A549 (cell line): ENCODE data around the gene C11orf98. TPM values are rescaled to one million over a fixed set of nuclear protein-coding genes. Genes with fewer than 3 reads are reported as not detected.
A peak's percentile ranks its signal among the peaks of the same experiment; 100 is the strongest.

Source experiments
- ATAC-seq, 2 experiments: fragments of 200-7000 bp in 1 of 2; fragments of >200 bp in 1 of 2; cut with Nextera tagmentation in 1 of 2; cut with Tn5 transposase in 1 of 2; 3 replicates each; pipeline versions ENCODE4 v1.8.0 to v1.9.1; 2018 to 2020; ENCODE audit warnings: mild to moderate bottlenecking in 1 of 2, moderate library complexity in 1 of 2
- CTCF ChIA-PET: fragments of 300-600 bp; sonication (Branson Sonifier 250); formaldehyde crosslinking; extraction: SDS; loops from one replicate; lab custom pipeline; 2021; ENCODE audit warnings: antibody characterized with exemption, inconsistent platforms; lab: Yijun Ruan, JAX
- POLR2A ChIA-PET: fragments of 350-600 bp; formaldehyde crosslinking; extraction: SDS; loops from one replicate; lab custom pipeline; 2021; ENCODE audit warnings: antibody characterized with exemption, inconsistent platforms; lab: Yijun Ruan, JAX
- DNase-seq, 2 experiments: peaks; one replicate each; pipeline versions ENCODE4 v3.0.0 to v3.0.0-alpha.2; 2011 to 2016; ENCODE audit warnings: low read depth in 1 of 2, low spot score in 1 of 2
- FAIRE-seq: peaks from 2 replicates; lab custom pipeline; 2011; peaks lifted over from hg19 to GRCh38; lab: Jason Lieb, UNC
- H3K27ac ChIP-seq, 2 experiments: fragments of >200 bp; sonication (Bioruptor Twin); formaldehyde crosslinking; 3 replicates each; pipeline ENCODE4 v1.5.1; 2016 to 2017
- H3K4me1 ChIP-seq: fragments of >200 bp; sonication (Bioruptor Twin); formaldehyde crosslinking; 3 replicates; pipeline ENCODE4 v1.6.1; 2016
- H3K4me2 ChIP-seq: fragments of >200 bp; sonication (Bioruptor Twin); formaldehyde crosslinking; 3 replicates; pipeline ENCODE4 v1.6.1; 2016
- H3K4me3 ChIP-seq: fragments of >200 bp; sonication (Bioruptor Twin); formaldehyde crosslinking; 3 replicates; pipeline ENCODE4 v1.5.1; 2016
- H3K9me3 ChIP-seq: fragments of >200 bp; sonication (Bioruptor Twin); formaldehyde crosslinking; 3 replicates; pipeline ENCODE4 v1.6.1; 2016
- BHLHE40 ChIP-seq: IDR thresholded peaks from 2 replicates; pipeline ENCODE4 v1.6.1; 2012; ENCODE audit warnings: low read depth, low read length, inconsistent platforms
- CBX8 ChIP-seq: fragments of 200-600 bp; sonication (generic); IDR thresholded peaks from 2 replicates; pipeline ENCODE4 v1.6.1; 2016
- CHD2 ChIP-seq: fragments of 150-350 bp; IDR thresholded peaks from 2 replicates; pipeline ENCODE4 v1.6.1; 2014; ENCODE audit warnings: low read length; ENCODE audit not compliant: partially characterized antibody
- CTCF ChIP-seq: fragments of >200 bp; sonication (Bioruptor Twin); formaldehyde crosslinking; IDR thresholded peaks from 3 replicates; pipeline ENCODE4 v1.5.1; 2016
- EHF ChIP-seq: fragments of 250-450 bp; sonication (Bioruptor Pico); IDR thresholded peaks from 2 replicates; pipeline ENCODE4 v1.5.0; 2020; ENCODE audit warnings: mild to moderate bottlenecking
- ELK1 ChIP-seq: fragments of 150-350 bp; IDR thresholded peaks from 2 replicates; pipeline ENCODE4 v1.6.1; 2014; ENCODE audit warnings: low read depth, mild to moderate bottlenecking, low read length
- FOSL2 ChIP-seq, 2 experiments: fragments of 450-650 bp in 1 of 2; fragments of >200 bp in 1 of 2; sonication (Bioruptor Twin) in 1 of 2; formaldehyde crosslinking; IDR thresholded peaks; 2 replicates each; pipeline versions ENCODE4 v1.5.0 to v1.6.1; 2016 to 2020; ENCODE audit warnings: mild to moderate bottlenecking in 1 of 2, moderate library complexity in 1 of 2
- GATA3 ChIP-seq: IDR thresholded peaks from 2 replicates; pipeline ENCODE4 v1.6.1; 2012; ENCODE audit warnings: borderline replicate concordance
- HES2 ChIP-seq: fragments of >200 bp; sonication (Bioruptor Twin); formaldehyde crosslinking; IDR thresholded peaks from 2 replicates; pipeline ENCODE4 v1.6.1; 2016
- HOXA7 ChIP-seq: fragments of 250-450 bp; sonication (Bioruptor Pico); IDR thresholded peaks from 2 replicates; pipeline ENCODE4 v1.5.0; 2020; ENCODE audit warnings: mild to moderate bottlenecking, moderate library complexity
- HOXB13 ChIP-seq: fragments of 250-450 bp; sonication (Bioruptor Pico); IDR thresholded peaks from 2 replicates; pipeline ENCODE4 v1.5.0; 2020; ENCODE audit warnings: low read depth, mild to moderate bottlenecking, moderate library complexity
- JUN ChIP-seq, 2 experiments: fragments of >200 bp; sonication (Bioruptor Twin); formaldehyde crosslinking; IDR thresholded peaks; 2 replicates in 1 of 2; 3 replicates in 1 of 2; pipeline ENCODE4 v1.6.1; 2016 to 2017
- JUNB ChIP-seq: fragments of >200 bp; sonication (Bioruptor Twin); formaldehyde crosslinking; IDR thresholded peaks from 2 replicates; pipeline ENCODE4 v1.6.1; 2016
- KDM1A ChIP-seq: fragments of 200-600 bp; sonication (generic); IDR thresholded peaks from 2 replicates; pipeline ENCODE4 v1.6.1; 2016; ENCODE audit warnings: low read depth, mild to moderate bottlenecking
- KDM5A ChIP-seq: fragments of 200-600 bp; sonication (generic); IDR thresholded peaks from 2 replicates; pipeline ENCODE4 v1.6.1; 2016; ENCODE audit warnings: antibody characterized with exemption, mild to moderate bottlenecking
- MAFK ChIP-seq: fragments of 450-650 bp; IDR thresholded peaks from 2 replicates; pipeline ENCODE4 v1.6.1; 2014; ENCODE audit not compliant: partially characterized antibody
- MAX ChIP-seq: IDR thresholded peaks from 2 replicates; pipeline ENCODE4 v1.6.1; 2012
- MAZ ChIP-seq: fragments of 150-350 bp; IDR thresholded peaks from 2 replicates; pipeline ENCODE4 v1.6.1; 2014; ENCODE audit warnings: antibody characterized with exemption, low read depth, low read length, borderline replicate concordance
- NR3C1 ChIP-seq: fragments of >200 bp; sonication (Bioruptor Twin); formaldehyde crosslinking; IDR thresholded peaks from 3 replicates; pipeline ENCODE4 v1.6.1; 2017
- PBX3 ChIP-seq: IDR thresholded peaks from 2 replicates; pipeline ENCODE4 v1.6.1; 2012
- POLR2A ChIP-seq: IDR thresholded peaks from 2 replicates; pipeline ENCODE4 v1.6.1; 2012; ENCODE audit warnings: mild to moderate bottlenecking, low read length
- RNF2 ChIP-seq: fragments of 200-600 bp; sonication (generic); IDR thresholded peaks from 2 replicates; pipeline ENCODE4 v1.6.1; 2016; ENCODE audit warnings: low read depth, mild to moderate bottlenecking, antibody characterized with exemption, moderate library complexity, borderline replicate concordance
- SREBF2 ChIP-seq: fragments of 450-650 bp; IDR thresholded peaks from 2 replicates; pipeline ENCODE4 v1.6.1; 2014; ENCODE audit warnings: mild to moderate bottlenecking, moderate library complexity
- TFCP2L1 ChIP-seq: fragments of 250-450 bp; sonication (Bioruptor Pico); IDR thresholded peaks from 2 replicates; pipeline ENCODE4 v1.5.0; 2021; ENCODE audit warnings: mild to moderate bottlenecking
- USF2 ChIP-seq: fragments of 450-650 bp; IDR thresholded peaks from 2 replicates; pipeline ENCODE4 v1.6.1; 2014; ENCODE audit warnings: antibody characterized with exemption
- ZC3H11A ChIP-seq: fragments of 450-650 bp; IDR thresholded peaks from 2 replicates; pipeline ENCODE4 v1.6.1; 2014; ENCODE audit warnings: antibody characterized with exemption, mild to moderate bottlenecking
- WGBS: methylation state at CpG from one replicate; pipeline ENCODE4 v1.1.6; 2017; ENCODE audit errors: missing lambda C conversion rate; 5-methylcytosine and 5-hydroxymethylcytosine counted together
- polyA plus RNA-seq, 4 experiments: library from polyadenylated mRNA; depleted of rRNA in 3 of 4; stranded (reverse); fragments of >200 nt; fragmentation: RNase III in 1 of 4; extraction: RNeasy Plus Mini Kit Qiagen cat#74134 plus additional on column Dnase treatment in 1 of 4; gene quantifications; 2 replicates in 3 of 4; 3 replicates in 1 of 4; pipeline ENCODE4 v1.2.3, GENCODE V29; 2011 to 2017

Gene C11orf98
- polyA plus RNA-seq, 2 of the 4 experiments (the other 2 are of a cell fraction) = 91.7 to 140 TPM

- CTCF ChIA-PET = interaction anchor here (0.5 to 6.5 kb wide), 8 partner anchors 9 to 106 kb away, joined by 3 to 30 read pairs (median 4); no protein-coding TSS in a partner anchor
- peak overlapping the region; percentile 93 to 96 for H3K27ac ChIP-seq
- peak overlapping the region; percentile 78 for H3K4me2 ChIP-seq
- peaks cover 32% of the 10 kb centered on the region for H3K4me1 ChIP-seq
- POLR2A ChIA-PET = interaction anchor here (0.9 to 5.5 kb wide), 16 partner anchors 8 to 104 kb away, joined by 3 to 91 read pairs (median 28); partner anchors contain the start of genes B3GAT3, GANAB, HNRNPUL2 and INTS5
- FAIRE-seq (no peak), DNase-seq (no peak), ATAC-seq (no peak)
- H3K4me3 ChIP-seq = peak overlapping the region; percentile 79
- H3K9me3 ChIP-seq = no peaks in the 10 kb centered on the region
- TF ChIP-seq FOSL2 (IDR thresholded peaks at IDR 0.05) = no peak
- no peak for TF ChIP-seq FOSL2 (CRISPR knock-in tag; IDR thresholded peaks at IDR 0.05)
- TF ChIP-seq PBX3 = peak; percentile 54
- TF ChIP-seq MAX = peak; percentile 44; the same call in 1 of the 2 replicates
- peak; percentile 15 to 18; a peak in 3 of 5 replicates for TF ChIP-seq JUN (IDR thresholded peaks at IDR 0.05)
- WGBS = 14% methylated on average over 14 of the region's 16 CpGs
These were observed 1.4 kb upstream of the C11orf98 start for GRCh38 chr11:62666259-62666926.

GRCh38 chr11:62665599-62666258, 719 bp upstream of the C11orf98 start:
- ATAC-seq (peak; percentile 9 to 16; a peak in 5 of 6 replicates), DNase-seq (peak in 1 of 2 experiments; percentile 45), FAIRE-seq (no peak)
- ChIA-PET POLR2A (interaction anchor here (0.8 to 5.5 kb wide), 30 partner anchors 8 to 851 kb away, joined by 3 to 91 read pairs (median 12); partner anchors contain the start of genes B3GAT3, EEF1G, EML3 and GANAB), CTCF (interaction anchor here (0.6 to 3.1 kb wide), 12 partner anchors 8 to 273 kb away, joined by 3 to 7 read pairs (median 4); partner anchors contain the start of genes B3GAT3 and ROM1)
- H3K4me3 ChIP-seq = peak overlapping the region; percentile 79
- peak overlapping the region; percentile 93 to 96 for H3K27ac ChIP-seq
- H3K4me1 ChIP-seq = peaks cover 32% of the 10 kb centered on the region
- H3K4me2 ChIP-seq = peak overlapping the region; percentile 78
- under 1% methylated on average over 36 of the region's 39 CpGs for WGBS
- H3K9me3 ChIP-seq = no peaks in the 10 kb centered on the region
- TF ChIP-seq FOSL2 (IDR thresholded peaks at IDR 0.05) (no peak), FOSL2 (CRISPR knock-in tag; IDR thresholded peaks at IDR 0.05) (no peak), BHLHE40 (no peak), NR3C1 (no peak), TFCP2L1 (CRISPR knock-in tag) (no peak), MAFK (no peak), ZC3H11A (no peak), CTCF (no peak), PBX3 (peak; percentile 57), JUNB (no peak), HOXA7 (CRISPR knock-in tag) (peak; percentile 61; the same call in 1 of the 2 replicates), MAX (peak; percentile 9; the same call in 1 of the 2 replicates), POLR2A (peak; percentile 48), GATA3 (no peak), HOXB13 (CRISPR knock-in tag) (no peak), RNF2 (no peak), MAZ (no peak), SREBF2 (no peak), ELK1 (no peak), CBX8 (no peak), KDM5A (no peak), EHF (CRISPR knock-in tag) (no peak), KDM1A (no peak), CHD2 (no peak), HES2 (no peak), USF2 (no peak)
